Activated naive CD4-positive, alpha-beta T cell treated with anti-CD3 and anti-CD28 coated beads for 36 hours (primary cell): Measurements from ENCODE around the gene MYCBP2. TPM values are rescaled to one million over a fixed set of nuclear protein-coding genes. Genes with fewer than 3 reads are reported as not detected.
A peak's percentile ranks its signal among the peaks of the same experiment; 100 is the strongest.
"Not testable (repeated sequence)": the region's sequence is repeated elsewhere in the genome, so short reads cannot be mapped to it uniquely, and the experiment has no call there.

Experiments used
- CTCF ChIA-PET: fragments of 350-600 bp; sonication (Branson Sonifier 250); formaldehyde crosslinking; loops from one replicate; lab custom pipeline; 2021; ENCODE audit warnings: antibody characterized with exemption; lab: Charles Lee
- DNase-seq: peaks from one replicate; pipeline ENCODE4 v3.0.0-alpha.2; 2020
- H3K27ac Mint-ChIP-seq: one replicate; pipeline ENCODE4 v1.8.0; 2021; ENCODE audit warnings: mild to moderate bottlenecking, mixed read lengths
- H3K27me3 Mint-ChIP-seq: one replicate; pipeline ENCODE4 v1.8.0; 2021; ENCODE audit warnings: low read depth, mixed read lengths
- H3K36me3 Mint-ChIP-seq: one replicate; pipeline ENCODE4 v1.8.0; 2021; ENCODE audit warnings: low read depth, mixed read lengths
- H3K4me1 Mint-ChIP-seq: one replicate; pipeline ENCODE4 v1.8.0; 2021; ENCODE audit warnings: low read depth, mixed read lengths
- H3K4me3 Mint-ChIP-seq: one replicate; pipeline ENCODE4 v1.8.0; 2021; ENCODE audit warnings: mild to moderate bottlenecking, moderate library complexity, mixed read lengths
- H3K9me3 Mint-ChIP-seq: one replicate; pipeline ENCODE4 v1.8.0; 2021; ENCODE audit warnings: mixed read lengths
- intact Hi-C: fragments of 100-400 bp; cut with micrococcal nuclease; formaldehyde crosslinking; loops from one replicate; pipeline ENCODE4 v1.15.1; 2023
- total RNA-seq, 2 experiments: library from RNA; stranded (reverse); gene quantifications; one replicate each; pipeline ENCODE4 v1.2.3, GENCODE V29; 2021

MYCBP2 gene
- total RNA-seq, 2 experiments from 2014 or later = 60.6 to 70.4 TPM

- intact Hi-C loops = no loop called here
- no peaks in the 10 kb centered on the region for H3K9me3 Mint-ChIP-seq
- CTCF ChIA-PET = interaction anchor here (0.6 to 1.1 kb wide), 3 partner anchors 9 to 309 kb away, joined by 3 read pairs; no protein-coding TSS in a partner anchor
These were observed 310.6 kb downstream of the MYCBP2 start for GRCh38 chr13:77016251-77016812.

GRCh38 chr13:77014906-77015685 lies 311.8 kb downstream of the MYCBP2 start:
- H3K4me1 Mint-ChIP-seq = peaks cover 42% of the 10 kb centered on the region
- no peak overlapping the region for H3K4me3 Mint-ChIP-seq
- no peaks in the 10 kb centered on the region for H3K9me3 Mint-ChIP-seq
- CTCF ChIA-PET = interaction anchor here (0.7 to 1.7 kb wide), 4 partner anchors 10 to 160 kb away, joined by 3 to 5 read pairs (median 4); partner anchors contain the start of gene FBXL3
- peak overlapping the region; percentile 53 for H3K27ac Mint-ChIP-seq
- H3K36me3 Mint-ChIP-seq = peaks cover 39% of the 10 kb centered on the region
- DNase-seq = no peak
- H3K27me3 Mint-ChIP-seq = no peaks in the 10 kb centered on the region
- intact Hi-C loops = no loop called here

More at GRCh38 chr13:77016251-77016812, 310.6 kb downstream of the MYCBP2 start:
- peaks cover 31% of the 10 kb centered on the region for H3K36me3 Mint-ChIP-seq
- H3K4me1 Mint-ChIP-seq = peaks cover 49% of the 10 kb centered on the region
- H3K4me3 Mint-ChIP-seq = no peak overlapping the region
- no peak for DNase-seq
- H3K27ac Mint-ChIP-seq = no peak overlapping the region
- no peaks in the 10 kb centered on the region for H3K27me3 Mint-ChIP-seq

- peak overlapping the region; percentile 15 for H3K27ac Mint-ChIP-seq
- H3K36me3 Mint-ChIP-seq = peaks cover 47% of the 10 kb centered on the region
- H3K4me3 Mint-ChIP-seq = no peak overlapping the region
- peaks cover 3% of the 10 kb centered on the region for H3K9me3 Mint-ChIP-seq
- no peak for DNase-seq
- CTCF ChIA-PET = interaction anchor here (1.4 to 1.7 kb wide), 2 partner anchors 12 to 13 kb away, joined by 4 to 5 read pairs; partner anchors contain the start of gene FBXL3
- intact Hi-C loops = no loop called here
- H3K4me1 Mint-ChIP-seq = peaks cover 45% of the 10 kb centered on the region
- no peaks in the 10 kb centered on the region for H3K27me3 Mint-ChIP-seq
These were observed 312.9 kb downstream of the MYCBP2 start for GRCh38 chr13:77013853-77014542.

GRCh38 chr13:77009719-77010118 lies 317.2 kb downstream of the MYCBP2 start:
- H3K27ac Mint-ChIP-seq, CTCF ChIA-PET, H3K9me3 Mint-ChIP-seq, H3K4me3 Mint-ChIP-seq, DNase-seq, H3K27me3 Mint-ChIP-seq: not testable (repeated sequence)
- intact Hi-C loops = loop anchor here (1.0 kb wide), 3 partner anchors 8 to 18 kb away; no protein-coding TSS in a partner anchor
- H3K4me1 Mint-ChIP-seq = peaks cover 48% of the 10 kb centered on the region
- H3K36me3 Mint-ChIP-seq = peaks cover 42% of the 10 kb centered on the region

- peaks cover 37% of the 10 kb centered on the region for H3K36me3 Mint-ChIP-seq
- peaks cover 3% of the 10 kb centered on the region for H3K9me3 Mint-ChIP-seq
- H3K27me3 Mint-ChIP-seq = no peaks in the 10 kb centered on the region
- H3K4me1 Mint-ChIP-seq = peaks cover 43% of the 10 kb centered on the region
- intact Hi-C loops = loop anchor here (1.0 kb wide), 3 partner anchors 8 to 18 kb away; no protein-coding TSS in a partner anchor
- H3K27ac Mint-ChIP-seq = peak overlapping the region; percentile 61
- no peak overlapping the region for H3K4me3 Mint-ChIP-seq
- peak; percentile 16 for DNase-seq
- CTCF ChIA-PET = interaction anchor here (0.8 to 1.3 kb wide), 3 partner anchors 10 to 469 kb away, joined by 4 to 5 read pairs (median 5); no protein-coding TSS in a partner anchor
These were observed 317.9 kb downstream of the MYCBP2 start for GRCh38 chr13:77009011-77009410.

GRCh38 chr13:77008337-77008736 lies 318.6 kb downstream of the MYCBP2 start:
- H3K36me3 Mint-ChIP-seq = peaks cover 32% of the 10 kb centered on the region
- CTCF ChIA-PET = interaction anchor here (1.1 to 1.3 kb wide), 2 partner anchors 10 to 18 kb away, joined by 4 to 5 read pairs; no protein-coding TSS in a partner anchor
- H3K27ac Mint-ChIP-seq = peak overlapping the region; percentile 61
- intact Hi-C loops, H3K9me3 Mint-ChIP-seq, H3K27me3 Mint-ChIP-seq, H3K4me3 Mint-ChIP-seq: not testable (repeated sequence)
- H3K4me1 Mint-ChIP-seq = peaks cover 41% of the 10 kb centered on the region
- peak; percentile 20 for DNase-seq

- CTCF ChIA-PET = interaction anchor here (0.6 to 2.3 kb wide), 17 partner anchors 10 to 473 kb away, joined by 3 to 10 read pairs (median 3); partner anchors contain the start of gene FBXL3
- Mint-ChIP-seq H3K27ac (peak overlapping the region; percentile 0), H3K27me3 (no peaks in the 10 kb centered on the region), H3K36me3 (peaks cover 26% of the 10 kb centered on the region), H3K9me3 (no peaks in the 10 kb centered on the region), H3K4me3 (no peak overlapping the region), H3K4me1 (peaks cover 40% of the 10 kb centered on the region)
- intact Hi-C loops = loop anchor here (1.0 to 2.0 kb wide), 3 partner anchors 9 to 324 kb away; partner anchors contain the start of gene MYCBP2
- no peak for DNase-seq
These were observed 324.2 kb downstream of the MYCBP2 start for GRCh38 chr13:77002590-77003190.

- peaks cover 38% of the 10 kb centered on the region for H3K4me1 Mint-ChIP-seq
- no peak overlapping the region for H3K4me3 Mint-ChIP-seq
- DNase-seq = no peak
- CTCF ChIA-PET = interaction anchor here (0.6 to 2.3 kb wide), 14 partner anchors 9 to 474 kb away, joined by 3 to 10 read pairs (median 4); partner anchors contain the start of gene FBXL3
- no peaks in the 10 kb centered on the region for H3K27me3 Mint-ChIP-seq
- H3K9me3 Mint-ChIP-seq = no peaks in the 10 kb centered on the region
- intact Hi-C loops = loop anchor here (1.0 to 2.0 kb wide), 4 partner anchors 7 to 325 kb away; partner anchors contain the start of gene MYCBP2
- H3K36me3 Mint-ChIP-seq = peaks cover 26% of the 10 kb centered on the region
- peak overlapping the region; percentile 51 for H3K27ac Mint-ChIP-seq
These were observed 324.8 kb downstream of the MYCBP2 start for GRCh38 chr13:77001963-77002587.

- Mint-ChIP-seq H3K4me3 (no peak overlapping the region), H3K4me1 (peaks cover 39% of the 10 kb centered on the region), H3K9me3 (no peaks in the 10 kb centered on the region), H3K36me3 (peaks cover 28% of the 10 kb centered on the region), H3K27ac (peak overlapping the region; percentile 51), H3K27me3 (no peaks in the 10 kb centered on the region)
- CTCF ChIA-PET = interaction anchor here (0.7 to 2.3 kb wide), 7 partner anchors 9 to 29 kb away, joined by 3 to 10 read pairs (median 5); partner anchors contain the start of gene FBXL3
- DNase-seq = no peak
- intact Hi-C loops = loop anchor here (1.0 kb wide), 1 partner anchor 8 kb away; no protein-coding TSS in a partner anchor
These were observed 325.4 kb downstream of the MYCBP2 start for GRCh38 chr13:77001540-77001939.

- H3K27me3 Mint-ChIP-seq = no peaks in the 10 kb centered on the region
- CTCF ChIA-PET = interaction anchor here (0.6 to 2.3 kb wide), 5 partner anchors 12 to 593 kb away, joined by 3 to 10 read pairs (median 4); partner anchors contain the start of gene FBXL3
- no peak for DNase-seq
- H3K36me3 Mint-ChIP-seq = peaks cover 35% of the 10 kb centered on the region
- peaks cover 38% of the 10 kb centered on the region for H3K4me1 Mint-ChIP-seq
- H3K27ac Mint-ChIP-seq = no peak overlapping the region
- intact Hi-C loops = no loop called here
- no peaks in the 10 kb centered on the region for H3K9me3 Mint-ChIP-seq
- no peak overlapping the region for H3K4me3 Mint-ChIP-seq
These were observed 326.4 kb downstream of the MYCBP2 start for GRCh38 chr13:77000475-77000874.
